GM19193 (cell line): Measurements from ENCODE around the gene GRIFIN.

Source experiments
- POLR2A ChIP-seq: IDR thresholded peaks from 4 replicates; pipeline ENCODE4 v1.6.1; 2011; ENCODE audit not compliant: insufficient read depth, insufficient read length; ENCODE audit errors: extremely low read depth

Gene GRIFIN

DNA sequence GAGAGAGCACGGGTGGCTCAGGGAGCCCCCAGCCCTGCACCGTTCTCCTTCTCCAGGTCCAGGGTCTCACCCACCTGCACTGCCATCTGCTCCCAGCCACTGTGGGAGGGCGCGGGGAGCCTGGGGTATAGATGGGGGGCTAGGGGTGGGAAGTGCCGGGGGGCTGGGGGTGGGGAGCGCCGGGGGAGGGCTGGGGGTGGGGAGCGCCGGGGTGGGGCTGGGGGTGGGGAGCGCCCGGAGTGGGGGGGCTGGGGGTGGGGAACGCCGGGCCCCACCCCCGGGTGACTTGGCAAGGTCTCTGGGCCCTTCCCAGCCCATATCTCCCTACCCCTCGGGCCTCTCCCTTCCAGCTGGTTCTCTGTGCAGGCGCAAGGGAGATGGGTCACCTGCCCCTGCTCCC lies at the start of gene GRIFIN:
Gene GRIFIN, minus strand, starts transcription at position 101 of the 400 bp plus-strand sequence. Its CDS starts 15 bp downstream, at position 86.
- no peak for TF ChIP-seq POLR2A

GRCh38 chr7:2524808-2525657 lies 48.8 kb upstream of the GRIFIN start:
- no peak for TF ChIP-seq POLR2A

GRCh38 chr7:2523941-2524807 lies 48.0 kb upstream of the GRIFIN start:
- TF ChIP-seq POLR2A, result no peak

- TF ChIP-seq POLR2A, result no peak
Measured at GRCh38 chr7:2523461-2523936, 47.3 kb upstream of the GRIFIN start.

DNA sequence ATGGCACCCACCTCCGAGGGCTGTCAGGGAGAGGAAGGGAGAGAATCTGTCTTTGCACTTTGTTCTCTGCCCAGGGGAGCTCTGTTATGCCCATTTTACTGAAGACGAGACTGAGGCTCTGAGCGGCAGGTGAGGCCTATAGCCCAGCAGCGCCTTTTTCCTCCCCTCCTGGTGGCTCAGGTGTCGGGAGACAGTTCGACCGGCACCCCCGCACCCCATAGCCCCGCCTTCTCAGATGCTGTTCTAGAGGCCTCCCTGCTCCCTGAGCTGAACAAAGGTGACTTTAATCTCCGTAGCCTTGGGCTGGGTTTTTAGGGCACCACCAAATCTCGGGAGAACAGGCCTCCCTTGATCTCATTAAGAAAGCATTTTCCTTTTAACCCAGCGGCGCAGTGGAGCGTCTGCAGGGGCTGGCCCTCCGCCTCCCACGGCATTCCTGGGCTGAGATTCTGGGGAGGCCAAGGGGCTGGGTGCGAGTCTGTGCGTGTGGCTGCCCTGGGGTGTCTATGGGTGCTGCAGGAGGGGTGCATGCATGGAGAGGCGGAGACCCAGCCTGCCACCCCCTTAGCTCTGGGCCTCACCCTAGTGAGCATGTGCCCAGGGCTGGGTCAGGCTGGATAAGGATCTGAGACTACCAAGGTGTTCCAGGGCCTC lies 46.7 kb upstream of the GRIFIN start:
- TF ChIP-seq POLR2A, result no peak

DNA sequence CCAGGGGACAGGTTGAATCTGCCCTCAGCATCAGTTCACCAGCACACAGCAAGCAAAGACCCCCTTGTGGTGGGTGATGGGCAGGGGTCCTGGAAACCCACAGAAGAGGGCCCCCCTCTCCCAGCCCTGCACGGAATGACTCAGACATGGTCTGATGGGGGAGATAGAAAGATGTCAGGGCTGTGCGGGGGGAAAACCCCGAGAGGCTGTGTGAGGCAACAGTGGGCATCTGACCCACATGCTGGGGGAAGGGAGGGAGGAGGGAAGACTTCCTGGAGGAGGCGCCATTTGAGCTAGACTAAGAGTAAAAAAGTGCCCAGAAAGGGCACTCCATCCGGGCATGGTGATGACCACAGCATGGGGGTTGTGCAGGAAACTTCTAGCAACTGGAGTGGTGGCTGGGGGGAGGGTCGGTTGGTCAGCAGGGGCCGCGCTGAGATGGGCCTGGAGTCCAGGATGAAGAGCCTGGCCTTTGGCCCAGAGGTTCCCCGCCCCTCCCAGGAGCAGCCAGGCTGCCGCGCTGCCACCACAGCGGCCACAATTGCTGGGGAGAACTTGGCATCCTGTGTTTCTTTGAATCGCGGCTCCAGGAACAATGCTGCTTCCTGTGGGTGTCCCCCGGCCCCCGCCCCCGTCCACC lies 45.9 kb upstream of the GRIFIN start:
- TF ChIP-seq POLR2A, result no peak

DNA sequence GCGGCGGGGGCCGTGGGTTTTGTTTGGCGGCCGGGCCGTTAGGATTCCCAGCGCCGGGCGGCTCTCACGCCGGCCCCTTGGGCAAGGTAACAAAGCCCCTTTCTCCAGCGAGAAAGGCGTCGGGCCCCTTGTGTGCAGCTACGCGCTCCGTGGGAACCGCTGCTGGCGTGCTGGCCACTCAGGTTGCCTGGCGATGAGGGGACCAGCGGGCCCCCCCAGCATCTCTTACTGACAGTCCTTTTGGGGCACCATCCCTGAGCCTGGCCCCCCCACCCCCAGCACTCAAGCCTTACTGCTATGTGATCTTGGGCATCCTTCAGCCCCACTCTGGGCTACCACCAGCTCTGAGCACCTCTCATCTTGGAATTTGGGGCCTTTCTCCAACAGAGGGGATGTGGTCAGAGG lies 45.1 kb upstream of the GRIFIN start:
- no peak for TF ChIP-seq POLR2A

GRCh38 chr7:2520761-2521290 lies 44.6 kb upstream of the GRIFIN start:
- no peak for TF ChIP-seq POLR2A

DNA sequence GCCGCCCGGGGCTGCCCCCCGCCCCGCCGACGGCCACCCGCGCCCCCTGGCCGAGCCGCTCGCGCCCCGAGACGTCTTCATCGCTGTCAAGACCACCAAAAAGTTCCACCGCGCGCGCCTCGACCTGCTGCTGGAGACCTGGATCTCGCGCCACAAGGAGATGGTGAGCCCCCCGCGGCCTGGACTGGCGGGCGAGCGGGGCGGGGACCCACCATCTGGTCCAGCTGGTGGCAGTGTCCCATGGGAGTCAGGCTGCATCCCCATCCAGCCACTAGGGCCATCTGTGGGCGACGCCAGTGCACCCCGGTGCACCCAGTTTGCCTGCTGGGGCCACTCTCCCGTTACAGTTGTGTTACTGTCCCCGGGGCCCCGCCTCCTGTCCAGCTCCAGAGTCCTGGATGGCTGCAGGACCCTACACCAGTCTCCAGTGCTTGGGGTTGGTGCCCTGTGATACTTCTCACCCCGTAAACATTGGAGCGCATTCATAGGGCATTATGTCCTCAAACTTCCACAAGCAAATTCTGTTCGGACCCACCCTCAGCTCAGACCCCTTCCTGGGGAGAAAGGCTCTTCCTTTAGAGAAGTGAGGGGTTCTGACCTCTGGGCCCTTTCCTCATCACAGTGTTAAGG lies 44.0 kb upstream of the GRIFIN start:
- no peak for TF ChIP-seq POLR2A

DNA sequence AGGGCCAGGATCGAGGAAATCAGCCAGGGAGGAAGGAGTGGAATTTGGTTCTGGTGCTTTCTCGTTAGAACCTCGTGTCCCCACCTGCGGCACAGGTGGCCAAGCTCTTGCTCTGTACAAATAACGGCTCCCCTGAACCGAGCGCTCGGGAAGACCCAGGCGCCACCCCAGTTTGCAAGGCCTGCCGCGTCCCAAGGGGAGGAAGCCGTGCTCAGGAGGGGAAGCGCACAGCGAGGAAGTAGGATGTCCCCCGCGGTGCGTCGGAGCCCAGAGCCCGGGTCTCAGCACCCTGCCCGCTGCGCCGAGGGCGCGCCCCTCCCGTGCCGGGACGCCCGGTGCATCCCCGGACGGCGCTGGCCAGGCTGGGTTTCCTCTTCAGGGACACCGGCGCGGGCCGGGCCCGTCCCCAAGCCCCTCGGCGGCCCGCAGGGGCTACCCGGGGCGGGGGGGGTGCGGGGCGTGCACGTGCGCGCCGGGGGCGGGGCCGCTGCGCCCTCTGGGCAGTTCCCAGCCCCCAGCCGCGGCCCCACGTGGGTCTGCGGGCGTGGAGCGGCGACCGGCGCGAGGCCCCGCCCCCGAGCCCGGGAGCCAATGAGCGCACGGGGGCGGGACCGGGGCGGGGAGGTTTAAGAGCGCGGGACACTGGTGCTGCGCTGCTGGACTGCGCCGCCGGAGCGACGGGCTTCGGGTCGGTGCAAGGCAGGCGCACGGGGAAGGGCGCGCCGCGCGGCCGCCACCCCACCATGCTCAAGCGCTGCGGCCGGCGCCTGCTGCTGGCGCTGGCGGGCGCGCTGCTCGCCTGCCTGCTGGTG lies 43.1 kb upstream of the GRIFIN start, which contains the start of gene LFNG:
Gene LFNG, plus strand, starts transcription at position 656 of the 812 bp plus-strand sequence. Its CDS starts 88 bp downstream, at position 744.
- TF ChIP-seq POLR2A, result peak; percentile 72

GRCh38 chr7:2518737-2519118 lies 42.5 kb upstream of the GRIFIN start:
- TF ChIP-seq POLR2A, result no peak

GRCh38 chr7:2517678-2518507 lies 41.7 kb upstream of the GRIFIN start:
- no peak for TF ChIP-seq POLR2A
